Measurements from ENCODE around the gene TTLL10. TPM values are rescaled to one million over a fixed set of nuclear protein-coding genes. Genes with fewer than 3 reads are reported as not detected.
"Not testable (repeated sequence)": the region's sequence is repeated elsewhere in the genome, so short reads cannot be mapped to it uniquely, and the experiment has no call there.

Gene TTLL10
- total RNA-seq, 2 experiments from 2014 or later, result not detected

DNA sequence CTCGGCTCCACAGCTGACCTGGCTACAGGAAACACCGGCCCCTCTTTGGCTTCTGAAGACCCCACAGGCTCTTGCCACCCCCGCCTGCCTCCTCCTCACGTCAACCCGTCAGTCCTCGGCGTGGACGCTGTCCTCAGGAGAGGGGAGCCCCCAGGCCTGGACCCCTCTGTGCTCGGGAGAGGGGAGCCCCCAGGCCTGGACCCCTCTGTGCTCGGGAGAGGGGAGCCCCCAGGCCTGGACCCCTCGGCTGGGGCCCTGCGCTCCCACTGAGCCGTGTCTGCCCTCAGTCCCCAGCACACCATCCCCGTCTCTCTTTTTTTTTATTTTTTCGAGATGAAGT is 31.8 kb upstream of the TTLL10 start:
- DNase-seq (no peak), ATAC-seq (no peak)
- intact Hi-C loops (cut with micrococcal nuclease), result loop anchor here (10.0 kb wide), 1 partner anchor 63 kb away; the partner anchor contains the start of gene TNFRSF18
- ChIA-PET CTCF (interaction anchor here (1.1 kb wide), 1 partner anchor 20 kb away, joined by 3 read pairs; no protein-coding TSS in a partner anchor), POLR2A (no interaction called here)
- Mint-ChIP-seq H3K27ac (peak overlapping the region; percentile 92), H3K4me1 (ENCODE audit: low read depth) (peaks cover 35% of the 10 kb centered on the region), H3K4me3 (no peak overlapping the region), H3K9me3 (no peaks in the 10 kb centered on the region), H3K36me3 (ENCODE audit: low read depth) (no peaks in the 10 kb centered on the region), H3K27me3 (no peaks in the 10 kb centered on the region)
- TF ChIP-seq, protein P1, sequence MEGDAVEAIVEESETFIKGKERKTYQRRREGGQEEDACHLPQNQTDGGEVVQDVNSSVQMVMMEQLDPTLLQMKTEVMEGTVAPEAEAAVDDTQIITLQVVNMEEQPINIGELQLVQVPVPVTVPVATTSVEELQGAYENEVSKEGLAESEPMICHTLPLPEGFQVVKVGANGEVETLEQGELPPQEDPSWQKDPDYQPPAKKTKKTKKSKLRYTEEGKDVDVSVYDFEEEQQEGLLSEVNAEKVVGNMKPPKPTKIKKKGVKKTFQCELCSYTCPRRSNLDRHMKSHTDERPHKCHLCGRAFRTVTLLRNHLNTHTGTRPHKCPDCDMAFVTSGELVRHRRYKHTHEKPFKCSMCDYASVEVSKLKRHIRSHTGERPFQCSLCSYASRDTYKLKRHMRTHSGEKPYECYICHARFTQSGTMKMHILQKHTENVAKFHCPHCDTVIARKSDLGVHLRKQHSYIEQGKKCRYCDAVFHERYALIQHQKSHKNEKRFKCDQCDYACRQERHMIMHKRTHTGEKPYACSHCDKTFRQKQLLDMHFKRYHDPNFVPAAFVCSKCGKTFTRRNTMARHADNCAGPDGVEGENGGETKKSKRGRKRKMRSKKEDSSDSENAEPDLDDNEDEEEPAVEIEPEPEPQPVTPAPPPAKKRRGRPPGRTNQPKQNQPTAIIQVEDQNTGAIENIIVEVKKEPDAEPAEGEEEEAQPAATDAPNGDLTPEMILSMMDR (IDR thresholded peaks at IDR 0.05), result no peak

DNA sequence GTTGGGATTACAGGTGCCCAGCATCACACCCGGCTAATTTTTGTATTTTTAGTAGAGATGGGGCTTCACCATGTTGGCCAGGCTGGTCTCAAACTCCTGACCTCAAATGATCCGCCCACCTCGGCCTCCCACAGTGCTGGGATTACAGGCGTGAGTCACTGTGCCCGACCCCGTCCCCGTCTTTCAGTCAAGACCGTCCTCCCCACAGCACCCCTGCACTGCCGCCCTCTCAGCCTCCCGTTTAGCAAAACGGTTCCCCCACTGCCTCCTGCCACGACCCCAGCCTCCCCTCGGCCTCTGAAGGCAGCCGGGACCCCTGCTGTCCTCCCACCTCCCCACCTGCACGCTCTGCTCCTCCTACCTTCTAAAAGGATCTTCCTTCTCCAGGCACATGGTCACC is 31.3 kb upstream of the TTLL10 start:
- Mint-ChIP-seq H3K27ac (peak overlapping the region; percentile 92), H3K4me1 (ENCODE audit: low read depth) (peaks cover 34% of the 10 kb centered on the region)
- CTCF ChIA-PET, result interaction anchor here (1.1 kb wide), 1 partner anchor 20 kb away, joined by 3 read pairs; no protein-coding TSS in a partner anchor
- intact Hi-C loops (cut with micrococcal nuclease), result loop anchor here (10.0 kb wide), 1 partner anchor 62 kb away; the partner anchor contains the start of gene TNFRSF18
- H3K27me3 Mint-ChIP-seq; H3K9me3 Mint-ChIP-seq; ATAC-seq; H3K4me3 Mint-ChIP-seq; H3K36me3 Mint-ChIP-seq (ENCODE audit: low read depth); POLR2A ChIA-PET: not testable (repeated sequence)
- peak; percentile 78 for DNase-seq

DNA sequence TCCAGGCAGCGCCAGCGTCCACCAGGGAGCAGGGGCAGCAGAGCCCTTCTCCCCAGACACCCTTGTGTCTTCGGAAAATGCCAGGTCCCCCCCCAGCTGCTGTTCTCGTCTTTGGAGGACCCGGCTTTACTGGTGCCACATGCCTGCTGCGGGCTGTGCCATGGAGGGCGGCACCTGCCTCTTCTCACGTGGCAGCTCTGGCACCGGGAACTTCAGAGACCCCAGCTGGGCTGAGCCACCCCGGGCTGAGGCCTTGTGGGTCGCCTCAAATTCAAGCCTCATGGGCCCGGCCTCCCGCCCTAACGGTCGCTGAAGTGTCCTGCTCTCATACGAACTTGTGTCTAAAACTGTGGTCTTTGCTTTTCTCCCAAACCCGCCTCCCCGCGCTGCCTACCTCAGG is 30.8 kb upstream of the TTLL10 start:
- H3K9me3 Mint-ChIP-seq, result no peaks in the 10 kb centered on the region
- POLR2A ChIA-PET, result no interaction called here

DNA sequence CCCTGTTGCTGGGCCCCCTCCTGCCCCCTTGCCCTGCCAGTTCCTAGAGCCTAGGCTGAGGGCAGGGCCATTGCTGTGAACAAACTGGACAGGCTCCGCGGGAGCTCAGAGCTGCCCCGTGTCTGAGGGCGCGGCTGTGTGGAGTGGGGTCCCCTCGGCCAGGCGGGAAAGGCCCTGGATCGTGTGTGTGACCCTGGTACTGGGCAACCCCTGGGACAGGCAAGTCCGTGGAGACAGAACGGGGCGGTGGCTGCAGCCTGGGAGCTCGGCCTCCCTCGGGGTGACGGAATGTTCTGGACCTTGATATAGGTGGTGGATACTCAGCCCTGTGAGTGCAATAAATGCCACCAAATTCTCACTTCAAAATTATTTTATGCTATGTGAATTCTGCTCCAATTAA is 30.0 kb upstream of the TTLL10 start:
- peak overlapping the region; percentile 60 for H3K4me3 Mint-ChIP-seq
- no peak for ATAC-seq
- POLR2A ChIA-PET, result no interaction called here

More for the DNA sequence above, 30.8 kb upstream of the TTLL10 start:
- CTCF ChIA-PET, result no interaction called here
- intact Hi-C loops (cut with micrococcal nuclease), result loop anchor here (10.0 kb wide), 1 partner anchor 62 kb away; the partner anchor contains the start of gene TNFRSF18
- Mint-ChIP-seq H3K4me1 (ENCODE audit: low read depth) (peaks cover 31% of the 10 kb centered on the region), H3K36me3 (ENCODE audit: low read depth) (no peaks in the 10 kb centered on the region), H3K27ac (peak overlapping the region; percentile 92), H3K27me3 (no peaks in the 10 kb centered on the region), H3K4me3 (no peak overlapping the region)
- DNase-seq (no peak), ATAC-seq (no peak)
- TF ChIP-seq, protein P1 (IDR thresholded peaks at IDR 0.05), result no peak

DNA sequence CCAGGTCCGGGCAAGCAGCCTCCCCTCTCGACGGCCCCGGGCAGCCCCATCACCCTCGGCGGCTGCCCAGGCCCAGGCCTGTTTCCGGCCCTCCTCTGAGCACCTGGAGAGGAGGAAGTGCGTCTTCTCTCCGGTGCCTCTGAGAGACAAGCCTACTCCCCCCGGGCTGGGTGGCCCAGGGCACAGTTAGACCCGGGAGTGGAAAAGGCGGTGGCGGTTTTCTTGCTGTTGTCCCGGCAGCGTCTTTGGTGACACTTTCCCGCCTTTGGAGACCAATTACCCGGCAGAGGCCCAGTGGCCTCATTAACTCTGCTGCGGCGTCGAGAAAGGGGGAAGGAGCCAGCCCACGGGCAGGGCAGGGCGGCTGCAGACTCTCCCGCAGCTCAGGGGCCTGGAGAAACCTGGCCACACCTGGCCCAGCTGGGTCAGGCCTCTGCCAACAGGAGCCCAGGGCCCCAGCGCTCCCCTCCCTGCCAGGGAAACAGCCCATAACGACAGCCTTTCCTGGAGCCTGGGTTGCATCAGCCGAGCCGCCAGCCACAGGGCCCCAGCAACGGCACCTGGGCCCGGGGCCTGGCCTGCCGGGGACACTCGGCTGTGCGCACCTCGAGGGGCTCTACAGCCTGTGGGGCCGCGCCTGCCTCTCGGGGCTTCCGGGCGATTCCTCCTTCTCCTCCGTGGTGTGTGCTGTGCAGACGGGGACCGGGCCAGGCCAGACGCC is 29.4 kb upstream of the TTLL10 start:
- Mint-ChIP-seq H3K9me3 (no peaks in the 10 kb centered on the region), H3K36me3 (ENCODE audit: low read depth) (no peaks in the 10 kb centered on the region), H3K27me3 (no peaks in the 10 kb centered on the region), H3K4me1 (ENCODE audit: low read depth) (peaks cover 23% of the 10 kb centered on the region), H3K4me3 (peak overlapping the region; percentile 60), H3K27ac (peak overlapping the region; percentile 92)
- ATAC-seq, result peak; percentile 91
- intact Hi-C loops (cut with micrococcal nuclease), result loop anchor here (10.0 kb wide), 1 partner anchor 61 kb away; the partner anchor contains the start of gene TNFRSF18
- CTCF ChIA-PET, result no interaction called here
- POLR2A ChIA-PET, result interaction anchor here (0.6 kb wide), 1 partner anchor 44 kb away, joined by 3 read pairs; no protein-coding TSS in a partner anchor
- peak; percentile 88 for DNase-seq
- TF ChIP-seq, protein P1 (IDR thresholded peaks at IDR 0.05), result no peak

More for the DNA sequence above, 30.0 kb upstream of the TTLL10 start:
- Mint-ChIP-seq H3K9me3 (no peaks in the 10 kb centered on the region), H3K27me3 (no peaks in the 10 kb centered on the region), H3K36me3 (ENCODE audit: low read depth) (no peaks in the 10 kb centered on the region), H3K27ac (peak overlapping the region; percentile 92), H3K4me1 (ENCODE audit: low read depth) (peaks cover 24% of the 10 kb centered on the region)
- CTCF ChIA-PET, result no interaction called here
- no peak for DNase-seq
- TF ChIP-seq, protein P1 (IDR thresholded peaks at IDR 0.05), result no peak
- intact Hi-C loops (cut with micrococcal nuclease), result loop anchor here (10.0 kb wide), 1 partner anchor 61 kb away; the partner anchor contains the start of gene TNFRSF18

All from activated CD8-positive, alpha-beta T cell treated with anti-CD3 and anti-CD28 coated beads for 36 hours (primary cell).